Measurements from ENCODE around the gene GDPD3.

GDPD3 gene

DNA sequence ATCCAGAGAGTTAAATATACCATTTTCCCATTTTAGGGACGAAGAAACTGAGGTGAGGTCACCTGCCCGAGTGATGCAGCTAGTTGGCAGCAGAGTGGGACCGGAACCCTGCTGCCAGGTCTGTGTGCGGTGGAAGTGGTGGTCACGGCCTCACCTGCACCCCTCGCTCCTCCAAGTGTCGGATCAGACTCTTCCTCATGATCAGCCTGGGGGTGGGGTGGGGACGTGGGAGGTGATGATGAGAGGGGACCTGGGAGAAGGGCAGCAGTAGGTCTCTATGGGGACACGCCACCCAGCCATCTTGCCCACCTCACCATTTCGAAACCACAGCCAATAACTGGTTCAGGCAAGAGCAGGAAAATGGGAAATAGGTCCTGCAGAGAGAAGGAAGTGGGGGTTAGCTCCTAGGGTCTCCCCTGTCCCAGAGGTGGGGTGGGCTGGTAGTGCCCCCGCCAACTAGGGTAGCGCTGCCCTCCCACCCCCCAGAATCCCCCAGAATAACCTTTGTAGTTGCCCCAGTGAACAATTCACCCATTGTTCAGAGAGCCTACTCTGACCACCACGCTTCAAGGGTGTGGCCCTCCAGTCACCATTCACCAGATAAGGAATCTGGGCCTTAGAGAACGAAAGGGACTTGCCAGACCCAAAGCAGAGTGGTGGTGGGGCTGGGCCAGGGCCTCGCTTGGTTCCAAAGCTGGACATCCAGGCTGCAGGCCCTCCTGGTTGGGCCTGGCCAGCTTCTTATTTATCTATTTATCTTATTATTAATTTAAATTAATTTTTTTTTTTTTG lies 5.1 kb downstream of the GDPD3 start:
- H3K4me3 ChIP-seq (ENCODE audit: low read depth, low read length): no peak overlapping the region
- TF ChIP-seq, protein P1, sequence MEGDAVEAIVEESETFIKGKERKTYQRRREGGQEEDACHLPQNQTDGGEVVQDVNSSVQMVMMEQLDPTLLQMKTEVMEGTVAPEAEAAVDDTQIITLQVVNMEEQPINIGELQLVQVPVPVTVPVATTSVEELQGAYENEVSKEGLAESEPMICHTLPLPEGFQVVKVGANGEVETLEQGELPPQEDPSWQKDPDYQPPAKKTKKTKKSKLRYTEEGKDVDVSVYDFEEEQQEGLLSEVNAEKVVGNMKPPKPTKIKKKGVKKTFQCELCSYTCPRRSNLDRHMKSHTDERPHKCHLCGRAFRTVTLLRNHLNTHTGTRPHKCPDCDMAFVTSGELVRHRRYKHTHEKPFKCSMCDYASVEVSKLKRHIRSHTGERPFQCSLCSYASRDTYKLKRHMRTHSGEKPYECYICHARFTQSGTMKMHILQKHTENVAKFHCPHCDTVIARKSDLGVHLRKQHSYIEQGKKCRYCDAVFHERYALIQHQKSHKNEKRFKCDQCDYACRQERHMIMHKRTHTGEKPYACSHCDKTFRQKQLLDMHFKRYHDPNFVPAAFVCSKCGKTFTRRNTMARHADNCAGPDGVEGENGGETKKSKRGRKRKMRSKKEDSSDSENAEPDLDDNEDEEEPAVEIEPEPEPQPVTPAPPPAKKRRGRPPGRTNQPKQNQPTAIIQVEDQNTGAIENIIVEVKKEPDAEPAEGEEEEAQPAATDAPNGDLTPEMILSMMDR (IDR thresholded peaks at IDR 0.05; ENCODE audit: borderline replicate concordance, insufficient read depth, low read depth, low read length): no peak

DNA sequence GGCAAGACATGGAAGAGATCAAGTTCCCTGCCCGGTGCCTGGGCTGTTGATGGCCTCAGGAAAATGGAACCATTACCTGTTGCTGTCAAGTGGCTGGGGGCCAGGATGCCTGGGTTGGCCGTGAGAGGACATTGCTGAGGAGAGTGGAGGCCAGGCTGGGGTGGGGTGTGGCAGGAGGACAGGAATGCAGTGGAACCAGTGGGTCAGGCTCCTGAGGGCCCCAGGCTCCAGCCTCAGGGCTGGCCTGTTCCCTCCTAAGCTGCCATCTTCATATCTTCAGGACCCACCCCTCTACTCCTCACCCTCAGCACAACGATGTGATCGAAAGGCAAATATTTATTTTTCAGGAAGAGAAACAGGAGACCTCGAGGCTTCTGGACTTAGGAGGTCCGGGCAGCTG lies 8.8 kb downstream of the GDPD3 start:
- no peak overlapping the region for H3K4me3 ChIP-seq (ENCODE audit: low read depth, low read length)
- TF ChIP-seq, protein P1 (IDR thresholded peaks at IDR 0.05; ENCODE audit: borderline replicate concordance, insufficient read depth, low read depth, low read length): no peak

DNA sequence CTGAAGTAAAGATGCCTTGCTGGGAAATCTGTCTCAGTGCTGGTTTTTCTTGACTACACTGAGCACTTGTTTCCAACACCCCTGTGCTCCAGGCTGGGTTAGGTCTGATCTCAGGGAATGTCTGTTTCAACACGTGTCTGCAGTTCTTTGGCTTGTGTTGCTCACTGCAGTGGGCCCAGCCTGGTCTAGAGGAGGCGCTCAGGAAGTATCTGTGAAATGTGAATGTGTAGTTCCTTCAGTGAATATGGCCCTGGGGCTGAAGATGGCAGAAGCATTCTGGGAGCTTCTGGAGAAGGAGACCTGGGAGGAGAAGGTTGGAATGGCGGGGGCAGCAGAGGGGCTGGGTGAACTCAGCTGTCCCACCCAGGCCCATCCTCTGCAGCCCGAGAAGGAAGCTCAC lies 9.2 kb downstream of the GDPD3 start:
- no peak overlapping the region for H3K4me3 ChIP-seq (ENCODE audit: low read depth, low read length)
- TF ChIP-seq, protein P1 (IDR thresholded peaks at IDR 0.05; ENCODE audit: borderline replicate concordance, insufficient read depth, low read depth, low read length): no peak

DNA sequence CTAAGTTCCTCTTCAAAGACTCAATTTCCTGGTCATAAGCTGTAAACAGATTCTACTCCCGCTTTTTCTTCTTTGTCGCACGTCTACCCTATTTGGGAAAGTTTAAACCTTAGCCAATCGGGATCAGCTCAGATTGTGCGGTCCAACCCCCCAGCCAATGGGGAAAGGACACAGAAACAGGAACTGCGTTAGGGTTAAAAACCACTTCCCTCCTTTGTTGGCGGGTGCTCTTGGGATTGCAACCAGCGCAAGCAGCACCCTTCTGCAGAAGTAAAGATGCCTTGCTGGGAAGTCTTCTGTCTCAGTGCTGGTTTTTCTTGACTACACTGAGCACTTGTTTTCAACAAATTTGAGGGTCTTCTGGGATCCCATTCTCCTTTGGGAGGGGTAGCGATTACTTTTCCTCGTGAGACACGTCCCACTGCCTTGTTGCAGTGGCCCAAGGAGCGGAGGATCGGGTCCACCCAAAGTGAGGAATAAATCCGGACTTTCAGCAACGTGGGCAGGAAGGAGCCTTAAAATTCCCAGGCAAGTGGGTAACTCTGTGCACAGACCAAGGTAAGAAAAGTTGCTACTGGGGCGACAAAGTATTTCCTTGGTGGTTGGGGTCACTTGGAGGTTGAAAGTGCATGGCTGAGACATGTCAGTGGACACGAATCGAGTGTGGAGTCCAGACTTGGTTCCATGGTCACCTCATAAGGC lies 16.3 kb downstream of the GDPD3 start:
- TF ChIP-seq, protein P1 (IDR thresholded peaks at IDR 0.05; ENCODE audit: borderline replicate concordance, insufficient read depth, low read depth, low read length): no peak
- no peak overlapping the region for H3K4me3 ChIP-seq (ENCODE audit: low read depth, low read length)

DNA sequence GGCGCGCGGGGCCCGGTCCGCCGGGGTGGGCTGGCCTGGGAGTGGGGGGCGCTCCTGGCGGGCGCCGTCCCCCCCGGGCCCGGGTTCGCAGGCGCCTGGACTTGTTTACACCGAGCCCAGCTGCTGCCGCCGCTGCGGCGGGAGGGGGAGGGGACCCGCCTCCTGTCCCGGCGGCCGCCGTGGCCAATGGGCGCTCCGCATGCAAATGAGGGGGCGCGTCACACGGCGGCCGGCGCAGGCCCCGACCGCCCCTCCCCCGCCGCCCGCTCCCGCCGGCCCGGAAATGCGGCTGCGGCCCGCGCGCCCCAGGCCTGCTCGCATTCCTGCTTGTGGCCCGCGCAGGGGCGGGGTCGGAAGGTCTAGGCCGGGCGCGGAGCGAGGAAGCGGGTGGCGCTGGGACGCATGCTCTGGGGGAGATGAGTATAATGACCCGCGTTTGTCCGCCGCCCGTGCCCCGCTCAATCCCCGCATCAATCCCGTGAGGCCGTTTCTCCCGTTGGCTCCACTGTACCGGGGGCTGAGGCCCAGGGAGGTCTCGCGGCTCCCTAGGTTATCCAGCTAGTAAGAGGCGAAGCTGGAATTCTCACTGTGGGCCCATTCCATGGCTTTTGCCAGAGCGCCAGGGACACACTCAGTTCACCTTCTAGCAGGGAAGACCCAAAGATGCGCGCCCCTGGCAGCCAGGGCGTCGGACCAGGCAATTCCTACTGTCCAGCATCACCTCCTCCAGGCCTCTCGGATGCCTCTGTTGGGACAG lies 17.1 kb downstream of the GDPD3 start, which contains the start of gene YPEL3:
Gene YPEL3, minus strand, starts transcription at position 109 of the 757 bp plus-strand sequence. CDS start 731 bp downstream, outside the sequence.
- TF ChIP-seq, protein P1 (IDR thresholded peaks at IDR 0.05; ENCODE audit: borderline replicate concordance, insufficient read depth, low read depth, low read length): no peak
- H3K4me3 ChIP-seq (ENCODE audit: low read depth, low read length): peak within 1 kb of the TSS; percentile 35

DNA sequence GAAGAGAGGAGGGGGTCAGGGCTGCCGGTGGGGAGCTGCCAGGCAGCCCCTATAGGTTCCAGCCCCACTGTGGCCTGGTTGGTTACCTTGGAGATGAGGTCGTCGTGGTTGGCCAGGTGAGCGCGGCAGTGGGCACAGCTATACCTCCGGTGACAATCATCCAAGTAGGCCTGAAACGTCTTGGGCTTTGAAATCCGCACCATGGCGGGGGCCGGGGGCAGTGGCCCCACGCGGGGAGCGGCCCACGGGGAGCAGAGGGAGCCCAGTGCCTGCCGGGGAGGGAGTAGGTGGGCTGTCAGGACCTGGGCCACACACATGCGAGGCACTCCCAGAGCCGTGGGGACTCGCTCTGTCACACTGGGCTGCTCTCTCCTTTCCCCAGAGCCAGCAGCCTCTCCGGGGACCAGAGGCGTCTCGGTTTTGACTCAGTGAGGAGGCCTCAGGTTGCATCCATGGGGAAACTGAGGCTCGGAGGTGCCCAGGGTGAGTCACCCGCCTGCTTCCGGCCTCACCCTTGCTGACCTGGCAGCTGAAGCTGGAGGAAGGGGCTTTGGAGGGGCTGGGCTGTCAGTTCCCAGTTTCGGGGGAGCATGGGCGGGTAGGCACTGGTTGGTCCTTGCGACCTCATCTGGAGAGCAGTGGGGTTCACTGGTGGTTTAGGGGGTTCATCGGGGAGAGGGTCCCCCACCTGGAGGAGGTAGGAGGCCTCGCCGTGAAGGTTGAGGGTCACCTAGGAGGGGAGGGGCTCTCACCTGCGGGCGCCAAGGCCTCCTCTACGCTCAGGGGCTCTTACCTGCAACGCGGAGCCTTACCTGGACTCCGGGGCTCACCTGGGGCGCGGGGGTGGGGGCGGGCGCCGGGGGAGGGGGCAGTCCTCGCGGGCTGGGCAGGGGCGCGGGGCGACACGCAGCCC lies 17.9 kb downstream of the GDPD3 start:
- H3K4me3 ChIP-seq (ENCODE audit: low read depth, low read length): peak overlapping the region; percentile 35
- TF ChIP-seq, protein P1 (IDR thresholded peaks at IDR 0.05; ENCODE audit: borderline replicate concordance, insufficient read depth, low read depth, low read length): no peak

Measured in GM12875 (cell line).